Ectodermal cell (in vitro differentiated cells): Measurements from ENCODE around the gene PPM1M.
"Not testable (repeated sequence)": the region's sequence is repeated elsewhere in the genome, so short reads cannot be mapped to it uniquely, and the experiment has no call there.

ENCODE experiments used
- H3K27ac ChIP-seq: 2 replicates; pipeline ENCODE4 v1.7.0; 2013; ENCODE audit warnings: mild to moderate bottlenecking, low read depth, low read length; ENCODE audit not compliant: insufficient read depth, poor library complexity, severe bottlenecking
- H3K27me3 ChIP-seq: 2 replicates; pipeline ENCODE4 v1.7.0; 2013; ENCODE audit warnings: mild to moderate bottlenecking, low read length; ENCODE audit not compliant: insufficient read depth, control insufficient read depth, poor library complexity, severe bottlenecking
- H3K36me3 ChIP-seq: one replicate; pipeline ENCODE4 v1.7.0; 2013; ENCODE audit warnings: low read length; ENCODE audit not compliant: control insufficient read depth, insufficient read depth
- H3K4me1 ChIP-seq: one replicate; pipeline ENCODE4 v1.7.0; 2013; ENCODE audit warnings: low read length; ENCODE audit not compliant: control insufficient read depth, insufficient read depth
- H3K4me3 ChIP-seq: 2 replicates; pipeline ENCODE4 v1.7.0; 2013; ENCODE audit warnings: low read depth, low read length, control low read depth; ENCODE audit not compliant: insufficient read depth
- H3K9me3 ChIP-seq: 2 replicates; pipeline ENCODE4 v1.7.0; 2013; ENCODE audit warnings: mild to moderate bottlenecking, low read length, moderate library complexity; ENCODE audit not compliant: control insufficient read depth
- WGBS, 2 experiments: methylation state at CpG; one replicate each; pipeline ENCODE4 v1.1.7; 2013; ENCODE audit warnings: missing lambda C conversion rate in 2 of 2; 5-methylcytosine and 5-hydroxymethylcytosine counted together

Gene PPM1M

GRCh38 chr3:52277071-52277964 lies 31.8 kb downstream of the PPM1M start:
- H3K9me3 ChIP-seq = no peaks in the 10 kb centered on the region
- H3K4me1 ChIP-seq = peaks cover 10% of the 10 kb centered on the region
- 3 to 5% methylated on average over 27 of the region's 28 CpGs for WGBS, 2 experiments
- H3K27me3 ChIP-seq = no peaks in the 10 kb centered on the region
- no peak overlapping the region for H3K27ac ChIP-seq
- peak overlapping the region; percentile 99 for H3K4me3 ChIP-seq
- no peaks in the 10 kb centered on the region for H3K36me3 ChIP-seq

DNA sequence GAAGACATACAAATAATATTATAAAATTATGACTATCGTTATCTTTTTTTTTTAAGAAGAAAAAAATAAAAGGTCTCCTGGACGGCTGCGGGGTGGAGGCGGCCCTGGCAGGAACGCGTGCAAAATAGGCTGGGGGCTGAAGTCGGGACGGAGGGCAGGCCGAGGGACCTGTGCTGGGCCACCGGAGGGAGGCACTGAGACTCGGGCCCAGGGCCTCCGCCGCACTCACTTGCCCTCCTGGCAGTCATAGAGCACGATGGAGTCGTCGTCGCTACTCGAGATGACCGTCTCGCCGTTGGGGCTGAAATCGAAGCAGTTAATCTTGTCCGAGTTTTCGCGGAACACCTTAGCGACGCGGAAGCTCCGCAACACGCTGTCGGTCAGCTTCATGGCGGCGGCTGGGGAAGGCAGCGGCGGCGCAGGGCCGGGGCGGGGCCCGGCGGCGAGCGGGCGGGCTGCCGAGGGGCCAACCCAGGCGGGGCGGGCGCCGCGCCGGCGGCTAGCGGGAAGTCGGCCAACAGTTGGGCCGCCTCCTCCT lies 32.5 kb downstream of the PPM1M start:
- H3K27me3 ChIP-seq = no peaks in the 10 kb centered on the region
- H3K4me3 ChIP-seq = peak overlapping the region; percentile 99
- H3K9me3 ChIP-seq = no peaks in the 10 kb centered on the region
- peaks cover 10% of the 10 kb centered on the region for H3K4me1 ChIP-seq
- H3K27ac ChIP-seq = peak overlapping the region; percentile 90
- 0% methylated on average over 54 of the region's 54 CpGs for WGBS, 2 experiments
- H3K36me3 ChIP-seq = no peaks in the 10 kb centered on the region

DNA sequence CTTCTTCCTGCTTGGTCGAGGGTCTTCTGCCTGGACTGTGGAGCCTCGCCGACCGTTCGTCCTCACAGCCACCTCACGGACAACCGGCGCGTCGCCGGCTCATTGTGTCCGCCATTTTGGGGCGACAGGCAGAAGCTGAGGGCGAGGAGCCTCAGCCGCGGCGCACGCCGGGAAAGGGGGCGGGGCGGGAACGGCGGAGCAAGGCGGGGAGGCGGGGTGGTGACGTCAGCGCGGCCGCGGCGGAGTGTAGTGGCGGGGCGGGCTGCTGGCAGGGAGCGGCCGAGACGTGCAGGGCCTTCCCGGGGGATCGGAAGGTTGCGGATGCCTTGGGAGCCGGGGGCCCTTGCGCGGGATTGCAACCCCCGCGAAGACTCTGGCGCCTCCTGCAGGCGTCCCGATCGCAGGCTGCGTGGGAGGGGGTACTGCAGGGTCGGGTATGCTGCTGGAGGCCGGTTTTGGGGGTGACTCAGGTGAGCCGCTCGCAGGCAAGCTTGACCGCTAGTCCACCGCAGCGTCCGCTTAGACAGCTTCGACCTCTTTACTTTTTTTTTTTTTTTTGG lies 33.0 kb downstream of the PPM1M start, which contains the start of gene WDR82:
WDR82 (minus strand) TSS at position 140 of the 560 bp plus-strand sequence. CDS start 288 bp downstream, outside the sequence.
- no peaks in the 10 kb centered on the region for H3K9me3 ChIP-seq
- H3K27ac ChIP-seq = peak within 1 kb of the TSS; percentile 90
- 0 to 1% methylated on average over 58 of the region's 58 CpGs for WGBS, 2 experiments
- no peaks in the 10 kb centered on the region for H3K36me3 ChIP-seq
- peak within 1 kb of the TSS; percentile 99 for H3K4me3 ChIP-seq
- H3K4me1 ChIP-seq = peaks cover 10% of the 10 kb centered on the region
- no peaks in the 10 kb centered on the region for H3K27me3 ChIP-seq

GRCh38 chr3:52279596-52279995 lies 34.0 kb downstream of the PPM1M start:
- peak overlapping the region; percentile 27 for H3K27ac ChIP-seq
- no peaks in the 10 kb centered on the region for H3K36me3 ChIP-seq
- 71 to 78% methylated on average over 2 of the region's 2 CpGs for WGBS, 2 experiments
- no peak overlapping the region for H3K4me3 ChIP-seq
- H3K27me3 ChIP-seq = no peaks in the 10 kb centered on the region
- H3K4me1 ChIP-seq = peaks cover 10% of the 10 kb centered on the region
- H3K9me3 ChIP-seq = no peaks in the 10 kb centered on the region

DNA sequence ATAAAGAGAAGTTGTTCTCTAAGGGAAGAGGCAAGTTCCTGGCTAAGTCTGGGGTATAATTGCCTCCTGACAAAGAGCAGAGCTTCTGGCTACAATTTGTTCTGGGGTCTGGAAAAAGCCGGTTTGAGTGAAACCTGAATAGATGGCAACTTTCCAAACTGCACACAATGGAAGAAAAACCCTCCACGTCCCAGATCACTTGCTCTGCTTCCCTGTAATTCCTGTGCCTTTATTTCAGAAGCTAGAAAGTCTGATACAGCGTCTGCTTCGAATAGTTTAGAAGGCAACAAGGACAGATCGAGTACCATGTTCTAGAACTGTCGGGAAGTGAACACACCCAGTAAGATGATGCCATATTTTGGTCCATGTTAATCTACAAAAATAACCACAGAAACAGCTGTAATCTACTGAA lies 34.5 kb downstream of the PPM1M start:
- Histone ChIP-seq H3K36me3 (no peaks in the 10 kb centered on the region), H3K27ac (no peak overlapping the region), H3K9me3 (no peaks in the 10 kb centered on the region), H3K4me3 (no peak overlapping the region), H3K27me3 (no peaks in the 10 kb centered on the region), H3K4me1 (peaks cover 10% of the 10 kb centered on the region)
- WGBS, 2 experiments = 86 to 92% methylated on average over 6 of the region's 6 CpGs

DNA sequence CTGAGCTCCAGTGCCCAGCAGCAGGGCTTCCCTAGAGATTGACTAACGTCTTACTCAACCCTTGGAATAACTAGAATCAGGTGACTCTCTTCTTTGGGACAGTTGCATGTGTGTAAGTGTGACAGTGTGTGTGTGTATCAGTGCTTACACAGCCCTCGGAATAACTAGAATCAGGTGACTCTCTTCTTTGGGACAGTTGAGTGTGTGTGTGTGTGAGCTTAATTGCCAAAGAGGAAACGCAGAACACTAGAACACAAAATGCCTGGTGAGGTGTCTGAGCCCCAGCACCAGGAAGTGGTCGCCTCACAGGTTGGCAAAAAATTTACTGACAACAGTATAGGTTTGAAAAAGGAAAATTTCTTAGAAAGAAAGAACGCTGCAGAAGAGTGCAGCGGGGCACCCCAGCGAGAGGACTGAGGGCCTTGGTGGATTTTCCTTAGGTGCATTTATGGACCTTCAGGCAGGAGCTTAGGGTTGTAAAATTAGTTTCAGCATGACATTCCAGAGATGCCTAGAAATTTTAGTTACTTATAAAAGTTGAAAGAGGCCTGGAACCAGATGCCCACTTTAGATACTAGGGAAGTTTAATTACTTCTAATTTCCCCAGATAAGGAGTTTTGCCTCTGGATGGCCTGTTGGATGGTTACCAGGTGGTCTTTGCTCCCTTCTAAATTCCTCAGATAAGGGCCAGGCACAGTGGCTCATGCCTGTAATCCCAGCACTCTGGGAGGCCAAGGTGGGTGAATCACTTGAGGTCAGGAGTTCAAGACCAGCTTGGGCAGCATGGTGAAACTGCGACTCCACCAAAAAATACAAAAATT lies 36.6 kb downstream of the PPM1M start:
- H3K9me3 ChIP-seq = no peaks in the 10 kb centered on the region
- H3K36me3 ChIP-seq = no peaks in the 10 kb centered on the region
- no peaks in the 10 kb centered on the region for H3K27me3 ChIP-seq
- no peak overlapping the region for H3K4me3 ChIP-seq
- H3K4me1 ChIP-seq = peaks cover 11% of the 10 kb centered on the region
- WGBS, 2 experiments = 93 to 95% methylated on average over 8 of the region's 8 CpGs
- no peak overlapping the region for H3K27ac ChIP-seq

DNA sequence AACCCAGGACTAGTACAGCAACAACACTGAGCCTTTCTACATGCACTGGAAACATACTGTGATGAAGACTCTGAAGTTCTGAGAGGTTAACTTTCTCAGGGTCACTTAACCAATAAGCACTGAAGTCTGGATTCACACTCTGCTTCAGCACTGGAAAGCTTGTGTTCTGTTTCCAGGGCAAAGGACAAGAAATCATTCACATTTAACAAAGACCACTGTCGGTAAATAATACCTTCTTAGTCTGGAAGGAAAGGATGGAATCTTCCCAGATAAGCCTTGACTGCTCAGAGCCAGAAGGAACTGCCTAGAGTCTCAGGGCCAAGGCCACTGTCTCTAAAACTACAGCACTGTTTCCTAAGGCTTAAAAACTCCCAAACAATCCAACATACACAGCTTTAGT lies 37.7 kb downstream of the PPM1M start:
- H3K27me3 ChIP-seq = no peaks in the 10 kb centered on the region
- peaks cover 11% of the 10 kb centered on the region for H3K4me1 ChIP-seq
- H3K4me3 ChIP-seq = no peak overlapping the region
- no peaks in the 10 kb centered on the region for H3K9me3 ChIP-seq
- H3K27ac ChIP-seq = no peak overlapping the region
- H3K36me3 ChIP-seq = no peaks in the 10 kb centered on the region
- WGBS, 2 experiments = 90 to 94% methylated on average over 1 of the region's 1 CpG

GRCh38 chr3:52284051-52284450 lies 38.5 kb downstream of the PPM1M start:
- not testable (repeated sequence) for H3K36me3 ChIP-seq, H3K27me3 ChIP-seq, H3K4me3 ChIP-seq, H3K27ac ChIP-seq, H3K9me3 ChIP-seq
- peaks cover 11% of the 10 kb centered on the region for H3K4me1 ChIP-seq
- WGBS, 2 experiments = 83 to 92% methylated on average over 4 of the region's 4 CpGs

DNA sequence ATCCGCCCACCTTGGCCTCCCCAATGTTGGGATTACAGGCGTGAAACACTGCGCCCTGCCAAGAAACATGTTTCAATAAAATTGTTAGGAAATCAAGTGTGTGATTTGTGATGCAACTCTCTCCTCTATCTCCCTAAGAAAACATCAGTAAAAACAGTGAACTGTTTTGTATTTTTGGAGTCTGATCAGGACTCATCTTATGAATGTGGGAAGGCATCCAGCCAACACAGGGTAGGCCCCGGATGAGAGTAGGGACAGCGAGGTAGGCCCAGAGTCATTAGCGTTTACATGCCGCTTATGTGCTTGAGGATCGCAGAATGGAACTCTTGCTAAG lies 41.2 kb downstream of the PPM1M start:
- WGBS, 2 experiments = 91% methylated on average over 8 of the region's 8 CpGs
- H3K4me3 ChIP-seq = peak overlapping the region; percentile 73

DNA sequence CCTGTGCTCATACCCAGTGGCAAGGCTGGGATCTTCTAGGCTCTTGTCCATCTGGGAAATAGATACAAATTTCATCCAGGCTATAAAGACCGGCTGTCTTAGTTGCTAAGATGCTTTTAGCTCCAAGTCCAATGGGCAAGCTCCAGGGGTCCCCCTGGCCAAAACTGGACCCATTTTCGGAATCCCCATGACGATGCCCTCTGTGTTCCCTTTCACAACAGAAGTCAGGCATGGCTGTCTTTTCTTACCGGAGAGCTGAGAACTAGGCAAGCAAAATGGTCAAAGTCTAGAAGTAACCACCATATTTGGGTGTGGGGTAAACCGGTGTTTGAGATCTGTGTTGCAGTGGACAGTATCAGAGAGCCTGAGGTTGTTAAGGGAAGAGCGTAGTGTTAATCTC lies 43.1 kb downstream of the PPM1M start:
- Histone ChIP-seq H3K4me3 (peak overlapping the region; percentile 73), H3K36me3 (no peaks in the 10 kb centered on the region), H3K9me3 (no peaks in the 10 kb centered on the region), H3K27ac (no peak overlapping the region), H3K4me1 (peaks cover 6% of the 10 kb centered on the region), H3K27me3 (no peaks in the 10 kb centered on the region)
- WGBS, 2 experiments = 92 to 94% methylated on average over 6 of the region's 6 CpGs

More for the DNA sequence above, 41.2 kb downstream of the PPM1M start:
- Histone ChIP-seq H3K27ac (no peak overlapping the region), H3K36me3 (no peaks in the 10 kb centered on the region), H3K4me1 (peaks cover 6% of the 10 kb centered on the region), H3K9me3 (no peaks in the 10 kb centered on the region), H3K27me3 (no peaks in the 10 kb centered on the region)
